AML-193 (cell line): ENCODE data around the gene ASIC4.

Source experiments
- DNase-seq, 2 experiments: peaks; one replicate each; lab custom pipeline; 2025; lab: John Stamatoyannopoulos, UW

ASIC4 gene

GRCh38 chr2:219498280-219499057 lies 15.8 kb upstream of the ASIC4 start, which contains the start of gene GMPPA:
GMPPA (plus strand) TSS chr2:219498891; CDS start chr2:219499976, 1,085 bp downstream.
- peak; percentile 97 to 98 for DNase-seq

GRCh38 chr2:219499058-219499307 lies 15.3 kb upstream of the ASIC4 start:
- DNase-seq, result no peak

- no peak for DNase-seq
These were observed 14.7 kb upstream of the ASIC4 start for GRCh38 chr2:219499555-219499954.

GRCh38 chr2:219500135-219500534 lies 14.1 kb upstream of the ASIC4 start:
- no peak for DNase-seq

- DNase-seq, result no peak
These were observed 12.4 kb upstream of the ASIC4 start for GRCh38 chr2:219501849-219502248.

- no peak for DNase-seq
These were observed 11.7 kb upstream of the ASIC4 start for GRCh38 chr2:219502618-219503017.

GRCh38 chr2:219505585-219505984 lies 8.7 kb upstream of the ASIC4 start:
- no peak for DNase-seq

- no peak for DNase-seq
These were observed 8.0 kb upstream of the ASIC4 start for GRCh38 chr2:219506153-219506801.

GRCh38 chr2:219506802-219507526 lies 7.3 kb upstream of the ASIC4 start:
- DNase-seq, result no peak

GRCh38 chr2:219507581-219508443 lies 6.5 kb upstream of the ASIC4 start:
- DNase-seq, result no peak

GRCh38 chr2:219508444-219508734 lies 5.9 kb upstream of the ASIC4 start:
- no peak for DNase-seq

GRCh38 chr2:219508971-219509779 lies 5.1 kb upstream of the ASIC4 start:
- no peak for DNase-seq

- DNase-seq, result peak; percentile 40 to 42
These were observed 4.3 kb upstream of the ASIC4 start for GRCh38 chr2:219509780-219510511.

- no peak for DNase-seq
These were observed 3.7 kb upstream of the ASIC4 start for GRCh38 chr2:219510512-219511135.

GRCh38 chr2:219511547-219512325 lies 2.5 kb upstream of the ASIC4 start:
- no peak for DNase-seq

GRCh38 chr2:219512524-219513216 lies 1.6 kb upstream of the ASIC4 start:
- DNase-seq, result no peak

GRCh38 chr2:219513787-219514186 lies 495 bp upstream of the ASIC4 start:
- no peak for DNase-seq

- DNase-seq, result no peak
These were observed 554 bp downstream of the ASIC4 start for GRCh38 chr2:219514836-219515235.
